Activated CD4-positive, alpha-beta T cell treated with anti-CD3 and anti-CD28 coated beads, Interleukin-2, amount 50 U/mL, for 48 hours (primary cell): ENCODE measurements around the gene PHRF1.
"Not testable (repeated sequence)": the region's sequence is repeated elsewhere in the genome, so short reads cannot be mapped to it uniquely, and the experiment has no call there.

Experiments used
- DNase-seq, 2 experiments: peaks; one replicate each; pipeline ENCODE4 v3.0.0-alpha.2; 2020

PHRF1 gene

GRCh38 chr11:636511-637332 lies 60.5 kb downstream of the PHRF1 start, which contains the start of gene DRD4:
Gene DRD4 (plus strand): TSS chr11:637269. CDS start chr11:637305, 36 bp downstream.
- DNase-seq: no peak

GRCh38 chr11:637333-637592 lies 61.0 kb downstream of the PHRF1 start:
- DNase-seq: no peak

- no peak for DNase-seq
Measured at GRCh38 chr11:637593-638521, 61.6 kb downstream of the PHRF1 start.

- no peak for DNase-seq
Measured at GRCh38 chr11:638631-639331, 62.5 kb downstream of the PHRF1 start.

- DNase-seq: no peak
Measured at GRCh38 chr11:639332-639955, 63.2 kb downstream of the PHRF1 start.

- DNase-seq: no peak
Measured at GRCh38 chr11:640021-640706, 63.9 kb downstream of the PHRF1 start.

- DNase-seq: no peak
Measured at GRCh38 chr11:641806-642370, 65.6 kb downstream of the PHRF1 start.

GRCh38 chr11:643366-643765 lies 67.1 kb downstream of the PHRF1 start:
- no peak for DNase-seq

GRCh38 chr11:643849-644738 lies 67.8 kb downstream of the PHRF1 start:
- DNase-seq: no peak

GRCh38 chr11:645536-645935 lies 69.3 kb downstream of the PHRF1 start:
- no peak for DNase-seq

- no peak for DNase-seq
Measured at GRCh38 chr11:646214-646613, 69.9 kb downstream of the PHRF1 start.

- not testable (repeated sequence) for DNase-seq
Measured at GRCh38 chr11:647672-648158, 71.4 kb downstream of the PHRF1 start.

GRCh38 chr11:650482-650881 lies 74.2 kb downstream of the PHRF1 start:
- DNase-seq: no peak

GRCh38 chr11:653136-653535 lies 76.9 kb downstream of the PHRF1 start:
- DNase-seq: not testable (repeated sequence)

GRCh38 chr11:653837-654236 lies 77.6 kb downstream of the PHRF1 start:
- DNase-seq: no peak

GRCh38 chr11:654444-654843 lies 78.2 kb downstream of the PHRF1 start:
- not testable (repeated sequence) for DNase-seq

GRCh38 chr11:655036-655726 lies 78.9 kb downstream of the PHRF1 start:
- no peak for DNase-seq

- DNase-seq: no peak
Measured at GRCh38 chr11:656426-656825, 80.2 kb downstream of the PHRF1 start.

GRCh38 chr11:656866-657265 lies 80.6 kb downstream of the PHRF1 start:
- DNase-seq: no peak

- DNase-seq: no peak
Measured at GRCh38 chr11:657691-658126, 81.4 kb downstream of the PHRF1 start.
